HG03520 (cell line): ENCODE data around the gene GBA3.

Experiments
- ATAC-seq: cut with Tn5 transposase; IDR thresholded peaks from one replicate; pipeline ENCODE4 v1.9.1; 2021; ENCODE audit warnings: mild to moderate bottlenecking, moderate library complexity; ENCODE audit not compliant: unreplicated experiment

GBA3 gene

DNA sequence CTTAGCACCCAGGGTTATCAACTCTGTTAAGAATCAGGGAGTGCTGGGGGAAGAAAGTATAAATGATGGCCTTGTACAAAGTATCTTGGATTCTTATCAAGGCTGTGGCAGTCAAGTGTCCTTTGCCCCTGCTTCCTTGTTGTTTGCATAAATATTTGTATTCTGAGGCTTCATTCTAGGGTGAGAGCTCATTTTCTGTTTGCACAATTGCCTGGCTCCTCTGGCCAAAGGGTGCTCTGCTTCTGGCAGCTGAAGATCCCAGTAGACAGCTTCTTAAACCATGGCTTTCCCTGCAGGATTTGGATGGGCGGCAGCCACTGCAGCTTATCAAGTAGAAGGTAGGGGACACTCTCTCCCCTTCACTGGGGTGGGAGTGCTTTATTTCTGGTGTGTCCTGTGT, at the start of gene GBA3:
Gene GBA3 (plus strand): TSS at position 202 of the 400 bp plus-strand sequence.
- no peak for ATAC-seq

DNA sequence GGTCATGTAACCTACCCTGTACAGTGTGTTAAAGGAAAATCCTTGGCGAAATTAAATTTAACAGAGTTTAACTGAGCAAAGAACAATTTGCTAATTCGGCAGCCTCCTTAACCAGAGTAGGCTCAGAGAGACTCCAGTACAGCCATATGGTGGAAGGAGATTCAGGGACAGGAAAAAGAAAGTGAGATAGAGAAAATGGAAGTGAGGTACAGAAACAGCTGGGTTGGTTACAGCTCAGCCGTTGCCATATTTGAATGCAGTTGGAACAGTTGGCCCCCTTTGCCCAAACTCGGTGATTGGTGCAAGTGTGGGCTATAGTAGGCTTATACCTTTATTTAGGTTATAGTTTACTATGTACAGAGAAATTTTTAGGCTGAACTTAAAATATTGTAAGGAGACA, 48.8 kb upstream of the GBA3 start:
- no peak for ATAC-seq

DNA sequence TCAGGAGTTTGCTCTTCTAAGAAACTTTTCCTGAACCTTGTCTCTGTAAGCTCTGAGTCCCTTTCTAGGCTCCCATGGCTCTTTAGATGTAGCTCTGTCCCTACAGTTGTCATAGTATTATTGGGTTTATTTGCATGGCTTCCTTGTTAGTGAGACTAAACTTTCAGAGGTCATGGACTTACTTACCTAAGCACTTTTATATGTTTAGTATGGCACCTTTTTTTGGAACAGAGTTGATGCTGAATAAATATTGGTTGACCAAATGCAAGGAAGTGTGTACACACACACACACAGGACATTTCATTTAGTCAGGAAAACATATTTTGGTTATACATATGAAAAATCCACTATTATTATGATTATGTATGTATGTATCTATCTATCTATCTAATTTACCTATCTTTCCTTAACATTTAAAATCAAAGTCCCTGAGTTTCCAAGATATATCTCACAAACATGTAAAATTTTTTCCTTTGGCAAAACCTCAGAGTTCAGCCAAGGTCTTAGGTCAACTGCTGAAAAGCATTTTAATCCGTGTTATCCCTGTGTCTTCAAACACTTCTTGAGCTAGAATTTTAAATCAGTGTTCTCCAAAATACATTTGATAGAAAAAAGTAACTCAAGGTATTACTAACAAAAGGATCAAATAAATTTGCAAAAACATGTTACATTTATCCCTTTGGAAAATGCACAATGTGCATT, 47.1 kb upstream of the GBA3 start:
- no peak for ATAC-seq

DNA sequence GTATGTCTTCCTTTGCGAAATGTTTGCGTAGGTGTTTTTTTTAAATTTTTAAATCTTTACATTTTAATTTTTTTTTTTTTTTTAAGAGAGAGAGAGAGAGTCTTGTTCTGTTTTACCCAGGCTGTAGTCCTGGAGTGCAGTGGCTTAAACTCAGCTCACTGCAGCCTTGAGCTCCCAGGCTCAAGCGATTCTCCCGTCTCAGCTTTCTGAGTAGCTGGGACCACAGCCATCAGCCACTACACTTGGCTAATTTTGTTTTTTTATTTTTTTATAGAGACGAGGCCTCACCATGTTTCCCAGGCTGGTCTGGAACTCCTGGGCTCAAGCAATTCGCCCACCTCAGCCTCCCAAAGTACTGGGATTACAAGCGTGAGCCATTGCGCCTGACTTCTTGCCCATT, 43.7 kb upstream of the GBA3 start:
- ATAC-seq, result no peak

DNA sequence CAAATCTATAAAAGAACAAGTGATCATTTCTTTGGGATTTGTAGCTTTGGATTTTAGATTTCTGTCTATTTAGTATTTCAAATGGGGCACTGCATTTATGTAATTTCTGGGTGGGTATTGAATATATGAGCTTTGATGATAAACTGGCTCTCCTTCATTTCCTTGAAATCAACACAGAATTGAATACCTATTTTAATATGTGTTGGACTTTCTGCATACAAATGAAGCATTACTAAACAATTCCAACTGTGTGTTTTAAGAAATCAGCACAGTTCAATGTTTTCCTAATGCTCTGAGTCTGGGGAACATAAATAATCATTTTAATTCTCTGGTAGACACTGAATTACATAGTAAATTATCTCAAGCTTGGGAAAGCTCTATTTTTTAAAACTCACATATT, 42.0 kb upstream of the GBA3 start:
- ATAC-seq, result no peak

DNA sequence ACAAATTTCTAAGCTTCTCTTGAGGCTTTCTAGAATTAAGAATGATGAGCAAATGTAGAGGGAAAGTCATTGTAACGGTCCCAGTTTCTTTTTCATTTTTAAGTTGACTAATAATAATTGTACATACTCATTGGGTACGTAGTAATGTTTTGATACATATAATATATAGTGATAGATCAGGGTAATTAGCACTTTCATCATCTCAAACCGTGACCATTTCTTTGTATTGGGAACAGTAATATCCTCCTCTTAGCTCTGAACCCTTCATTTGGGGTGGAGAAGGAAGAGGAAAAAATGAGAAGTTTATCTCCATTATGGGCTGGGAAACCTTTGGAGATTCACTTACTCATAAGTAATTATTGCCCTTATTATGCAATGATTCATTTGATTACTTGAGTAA, 39.0 kb upstream of the GBA3 start:
- ATAC-seq, result no peak

DNA sequence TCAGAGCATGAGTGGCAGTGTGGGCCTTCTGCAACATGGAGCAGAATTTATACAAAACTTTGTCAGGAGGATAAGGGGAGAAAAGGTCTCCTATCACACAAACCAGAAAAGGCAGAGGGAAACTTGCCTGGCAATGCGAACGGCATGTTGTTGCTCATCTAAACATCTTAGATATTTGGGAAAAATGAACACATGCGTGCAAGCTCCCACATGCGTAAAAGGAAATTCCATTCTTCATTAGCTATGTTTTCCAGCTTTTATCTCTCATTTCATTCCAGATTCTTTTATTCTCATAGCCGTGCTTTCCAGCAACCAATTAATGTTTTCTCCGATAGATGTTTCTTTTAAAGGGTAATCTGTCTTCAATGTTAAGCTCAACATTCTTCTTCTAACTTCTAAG, 31.3 kb upstream of the GBA3 start:
- no peak for ATAC-seq

DNA sequence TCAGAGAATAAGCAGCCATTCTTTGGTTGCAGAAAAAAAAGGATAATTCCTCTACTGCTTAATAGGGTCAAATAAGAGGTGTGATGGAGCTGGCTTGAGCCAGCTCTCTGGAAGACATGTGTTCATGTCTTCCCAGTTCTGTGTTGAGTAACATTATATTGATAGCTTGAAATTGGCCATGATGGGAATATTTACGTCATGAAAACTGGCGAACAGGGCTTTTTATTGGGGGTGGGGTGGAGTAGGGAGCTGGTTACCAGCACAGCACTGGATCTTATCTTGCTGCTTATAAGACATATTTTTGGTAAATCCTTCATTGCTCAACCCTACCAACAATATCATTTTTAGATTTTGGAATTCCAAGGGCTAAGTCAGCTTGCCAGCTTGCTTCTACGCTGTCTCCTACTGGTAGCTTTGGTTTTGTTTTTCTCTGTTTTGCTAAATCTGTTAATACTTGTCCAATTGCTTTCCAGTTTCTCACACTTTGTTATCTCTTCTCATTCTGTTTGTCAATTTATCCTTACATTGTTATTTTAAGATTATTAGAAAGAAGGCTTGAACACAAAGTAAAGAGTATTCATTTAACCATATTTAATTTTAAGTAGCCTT, 25.3 kb upstream of the GBA3 start:
- no peak for ATAC-seq

DNA sequence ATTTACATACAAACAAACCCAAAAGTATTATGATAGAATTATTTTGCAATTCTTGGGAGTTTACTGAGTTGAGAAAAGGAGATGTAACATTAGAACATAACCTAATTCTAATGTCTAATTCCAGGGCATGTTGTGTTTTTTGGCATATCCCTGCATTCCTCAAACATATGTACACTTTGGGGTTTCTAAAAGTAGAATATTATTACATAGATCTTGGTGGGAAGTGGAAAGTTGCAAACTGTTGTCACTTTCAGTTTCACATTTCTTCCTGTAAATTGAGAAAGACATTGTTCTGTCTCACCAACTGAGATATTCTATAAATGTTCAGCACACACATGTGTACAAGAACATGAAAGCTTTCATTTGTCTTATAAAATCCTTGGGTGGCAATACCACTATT, 24.4 kb upstream of the GBA3 start:
- ATAC-seq, result no peak

DNA sequence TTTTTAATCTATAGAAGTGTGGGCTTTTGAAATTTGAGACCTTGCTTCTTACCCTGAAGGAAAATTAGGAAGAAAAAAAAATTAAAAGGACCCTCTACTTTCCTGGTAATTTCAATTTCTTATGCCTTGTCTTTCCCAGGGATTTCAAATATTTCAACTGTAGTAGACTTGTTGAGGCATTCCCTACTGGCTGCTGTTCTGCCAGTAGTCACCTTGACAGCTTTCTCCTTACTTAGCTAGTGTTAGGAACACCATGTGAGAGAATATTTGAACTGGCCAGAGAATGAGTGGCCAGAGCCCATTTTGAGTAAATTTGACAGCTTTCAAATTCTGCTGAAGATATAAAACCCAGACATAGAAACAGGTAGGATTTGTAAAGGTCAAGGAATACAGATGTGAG, 24.0 kb upstream of the GBA3 start:
- no peak for ATAC-seq

DNA sequence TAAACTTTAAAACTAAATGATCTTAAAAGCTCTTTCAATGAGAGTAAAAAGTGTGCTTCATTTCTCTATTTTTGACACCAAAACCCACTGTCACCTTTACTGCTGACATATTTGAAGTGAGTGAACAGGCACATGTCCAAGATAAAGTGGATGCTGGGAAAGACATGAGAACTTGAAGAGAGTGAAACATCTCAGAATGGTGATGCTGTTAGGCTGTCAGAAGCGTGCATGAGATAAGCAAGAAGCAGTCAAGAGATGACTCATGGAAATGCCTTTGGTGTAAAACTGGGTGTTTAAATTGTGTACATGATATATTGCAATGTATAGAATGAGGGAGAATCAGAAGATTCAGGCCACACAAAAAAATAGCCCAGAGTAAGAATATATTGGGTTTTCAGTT, 21.8 kb upstream of the GBA3 start:
- ATAC-seq, result no peak

DNA sequence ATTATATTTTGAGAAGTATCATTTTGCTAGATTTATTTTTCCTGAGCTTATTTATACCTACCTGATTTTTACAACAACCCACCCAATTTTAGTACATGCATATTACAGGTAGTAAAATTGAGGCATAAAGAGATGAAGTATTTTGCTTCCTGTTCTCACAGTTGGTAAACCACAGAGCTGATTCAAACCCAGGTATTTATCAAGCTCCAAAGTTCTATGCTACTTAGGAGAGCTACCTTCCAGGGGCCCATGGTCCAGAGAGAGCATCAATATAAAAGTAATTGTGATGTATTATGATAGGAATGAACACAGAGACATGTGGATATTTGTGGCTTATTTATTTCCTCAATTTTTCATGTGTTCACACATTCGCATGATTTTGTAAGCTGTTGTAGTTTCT, 20.2 kb upstream of the GBA3 start:
- no peak for ATAC-seq

DNA sequence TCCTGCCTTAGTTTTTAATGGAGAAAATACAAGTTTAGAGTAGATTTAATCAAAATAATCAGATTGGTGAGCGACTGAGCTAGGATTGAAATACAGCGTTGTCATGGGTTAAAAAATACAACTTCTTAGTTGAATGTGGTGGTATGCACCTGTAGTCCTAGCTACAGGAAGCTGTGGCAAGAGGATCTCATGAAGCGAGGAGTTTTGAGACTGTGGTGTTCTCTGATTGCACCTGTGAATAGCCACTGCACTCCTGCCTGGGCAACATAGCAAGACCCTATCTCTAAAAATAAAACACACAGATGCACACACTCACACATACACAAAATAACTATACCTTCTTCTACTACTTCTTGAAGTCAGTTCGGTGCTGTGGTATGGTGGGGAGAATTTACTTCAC, 19.8 kb upstream of the GBA3 start:
- no peak for ATAC-seq

DNA sequence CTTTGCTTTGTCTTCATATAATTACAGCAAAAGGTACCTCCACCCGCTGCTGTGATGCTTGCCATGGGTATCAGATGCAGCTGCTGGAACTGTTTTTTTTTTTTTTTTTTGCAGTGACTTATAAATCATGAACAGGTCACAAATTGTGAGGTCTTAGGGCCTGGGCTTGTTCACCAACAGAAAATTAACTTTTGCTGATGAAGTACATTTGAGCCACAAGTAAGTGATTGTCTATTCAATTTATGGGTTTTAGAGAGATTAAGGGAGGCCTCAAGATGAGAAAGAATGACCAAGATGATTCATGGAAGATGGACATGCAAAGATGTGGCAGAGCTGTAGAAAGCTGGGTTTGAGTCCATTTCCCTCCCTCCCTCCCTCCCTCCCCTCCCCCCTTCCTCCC, 18.0 kb upstream of the GBA3 start:
- ATAC-seq, result no peak

DNA sequence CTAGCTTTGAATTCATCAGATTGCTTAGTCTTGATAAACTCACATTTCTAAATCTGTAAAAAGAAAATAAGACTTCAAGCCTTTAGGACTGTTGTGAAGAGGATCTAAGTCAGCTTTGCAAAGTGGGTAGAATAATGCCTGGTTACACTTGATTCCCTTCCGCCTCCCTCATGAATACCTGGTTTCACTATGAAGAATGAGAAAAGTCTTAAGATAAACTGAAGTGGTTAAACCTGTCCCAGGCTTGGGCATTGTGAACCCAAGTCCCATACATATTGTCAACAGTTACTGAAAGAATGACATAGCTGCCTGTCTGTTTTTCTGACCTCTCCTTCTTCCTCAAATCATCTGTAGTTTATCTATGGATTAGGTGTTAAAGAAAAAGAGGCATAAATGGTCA, 16.7 kb upstream of the GBA3 start:
- ATAC-seq, result no peak

DNA sequence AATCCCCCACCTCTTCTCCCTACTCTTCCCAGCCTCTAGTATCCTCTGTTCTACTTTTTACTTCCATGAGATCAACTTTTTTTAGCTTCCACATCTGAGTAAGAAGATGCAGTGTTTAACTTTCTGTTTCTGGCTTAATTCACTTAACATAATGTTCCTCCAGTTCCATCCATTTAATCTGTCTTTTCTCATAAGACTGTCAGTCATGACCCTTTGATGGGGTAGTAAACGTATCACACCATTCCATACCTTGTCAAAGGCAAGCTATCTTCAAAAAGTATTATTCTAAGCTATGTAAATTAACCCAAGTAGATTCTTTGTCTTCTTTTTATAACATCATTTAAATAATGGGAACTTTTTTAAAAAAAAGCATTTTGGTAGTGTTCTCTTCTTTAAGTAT, 15.0 kb upstream of the GBA3 start:
- ATAC-seq, result no peak

DNA sequence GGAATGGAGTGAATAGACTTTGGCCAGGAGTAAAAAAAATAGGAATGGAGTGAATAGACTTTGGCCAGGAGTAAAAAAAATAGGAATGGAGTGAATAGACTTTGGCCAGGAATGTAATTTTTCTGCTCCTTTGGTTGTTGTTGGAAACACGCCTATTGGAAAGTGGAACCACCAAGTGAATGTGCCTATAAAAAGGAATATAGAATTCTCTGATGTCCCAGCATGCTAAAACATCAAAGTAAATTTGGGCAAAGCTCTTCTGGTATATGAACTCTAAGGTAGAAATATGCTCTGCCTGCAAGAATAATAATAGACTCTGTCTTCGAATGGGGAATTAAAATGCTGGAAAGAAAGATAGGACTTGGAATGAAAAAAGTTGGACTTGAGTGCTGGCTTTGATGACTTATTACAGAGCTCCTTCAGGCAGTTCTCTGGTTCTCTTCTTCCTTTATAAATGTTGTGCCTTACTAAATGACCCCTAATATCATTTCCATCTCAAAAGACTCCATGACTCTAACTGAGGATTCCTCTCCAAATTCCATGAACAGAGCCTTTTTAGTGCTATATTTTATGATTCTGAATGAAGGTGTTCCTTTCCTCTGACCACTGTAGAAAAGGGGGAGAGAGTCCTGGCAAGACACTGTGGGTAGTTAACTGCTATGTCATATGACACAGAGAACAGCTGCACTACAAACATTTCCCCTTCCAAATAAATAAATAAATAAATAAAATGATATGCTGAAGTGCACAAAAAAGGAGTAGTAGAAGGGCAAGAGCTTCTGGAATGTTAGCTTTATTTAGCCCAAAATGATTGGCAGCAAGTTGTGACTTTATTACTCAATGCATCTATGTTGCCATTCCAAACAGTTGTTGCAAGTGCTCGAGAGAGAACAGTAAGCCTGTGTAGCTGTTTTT, 13.5 kb upstream of the GBA3 start:
- ATAC-seq, result no peak

DNA sequence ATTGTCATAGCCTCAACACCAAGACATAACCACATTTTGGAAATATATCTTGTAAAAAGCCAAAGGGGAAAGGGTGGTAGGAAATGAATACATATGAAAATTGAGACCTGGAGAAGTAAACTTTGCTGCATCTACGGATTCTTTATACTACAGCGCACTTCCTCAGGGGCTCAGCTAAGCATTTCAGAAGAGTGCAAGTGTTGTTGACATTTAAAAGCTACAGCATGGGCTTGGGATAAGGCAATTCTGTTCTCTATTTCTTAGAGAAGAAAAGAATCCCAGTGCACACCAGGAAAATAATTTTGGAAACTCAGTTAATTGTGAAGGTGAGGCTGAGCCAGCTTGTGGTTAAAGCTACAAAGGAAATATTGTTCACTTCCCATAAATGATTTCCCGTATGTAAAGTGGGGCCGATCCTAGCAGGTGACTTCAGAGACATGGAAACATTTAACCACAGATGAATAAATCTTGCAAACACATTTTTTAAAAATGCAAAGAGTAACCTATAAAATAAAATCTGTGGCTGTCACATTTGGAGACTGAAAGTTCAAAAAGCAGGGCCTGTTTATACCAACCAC, 12.6 kb upstream of the GBA3 start:
- ATAC-seq, result no peak

DNA sequence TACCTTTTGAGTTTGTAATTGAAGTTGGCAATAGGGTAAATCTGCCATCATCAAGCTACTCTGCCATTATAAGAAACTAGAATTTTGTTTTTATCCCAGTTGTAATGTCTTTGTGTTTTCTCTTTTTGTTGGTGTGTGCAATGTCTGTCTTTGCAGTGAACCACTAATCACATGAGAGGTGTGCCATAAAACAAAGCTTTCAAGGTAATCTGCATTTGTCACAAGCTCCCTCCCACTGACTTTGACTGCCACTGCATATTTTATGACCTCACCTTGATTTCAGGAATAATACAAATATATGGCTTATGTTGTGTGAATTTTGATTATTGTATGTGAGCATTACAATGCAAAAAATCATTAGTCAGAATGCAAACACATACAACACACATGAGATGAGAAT, 9.0 kb upstream of the GBA3 start:
- ATAC-seq, result no peak

DNA sequence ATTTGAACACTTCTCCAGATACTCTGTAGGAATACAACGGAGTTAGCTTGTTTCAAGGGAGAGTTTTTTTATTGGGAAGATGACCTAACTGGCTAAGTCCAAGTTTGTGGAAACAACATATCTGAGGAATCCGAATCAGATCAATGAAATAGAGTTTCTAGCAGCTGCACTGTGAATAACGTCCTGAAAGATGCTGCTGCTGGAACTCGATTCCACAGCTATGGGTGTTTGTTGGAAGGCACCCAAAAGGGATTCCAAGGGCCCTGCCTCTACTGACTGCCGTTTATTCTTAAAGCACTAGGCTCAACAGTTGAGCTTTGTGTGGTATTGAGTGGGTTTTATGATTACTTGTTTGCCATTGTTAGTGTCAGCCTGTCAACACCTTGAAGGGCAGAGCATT, 6.6 kb upstream of the GBA3 start:
- no peak for ATAC-seq

DNA sequence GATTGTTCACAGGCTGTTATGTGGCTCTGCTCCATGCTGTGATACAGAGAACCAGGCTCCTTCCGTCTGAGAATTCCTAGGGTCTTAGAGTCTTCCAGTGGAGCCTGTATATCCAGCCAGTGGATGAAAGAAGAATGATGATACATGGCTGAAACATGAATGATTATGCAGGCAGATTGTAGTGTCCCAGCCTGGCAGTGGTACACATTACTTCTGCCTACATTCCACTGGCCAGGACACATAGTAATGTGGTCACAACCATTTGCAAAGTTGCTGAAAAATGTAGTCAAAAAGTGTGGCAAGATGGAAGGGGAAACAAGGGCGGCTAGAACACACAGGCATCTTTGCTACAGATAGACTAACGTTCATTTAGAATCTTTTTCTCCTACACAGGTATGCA, 4.5 kb upstream of the GBA3 start:
- ATAC-seq, result no peak

DNA sequence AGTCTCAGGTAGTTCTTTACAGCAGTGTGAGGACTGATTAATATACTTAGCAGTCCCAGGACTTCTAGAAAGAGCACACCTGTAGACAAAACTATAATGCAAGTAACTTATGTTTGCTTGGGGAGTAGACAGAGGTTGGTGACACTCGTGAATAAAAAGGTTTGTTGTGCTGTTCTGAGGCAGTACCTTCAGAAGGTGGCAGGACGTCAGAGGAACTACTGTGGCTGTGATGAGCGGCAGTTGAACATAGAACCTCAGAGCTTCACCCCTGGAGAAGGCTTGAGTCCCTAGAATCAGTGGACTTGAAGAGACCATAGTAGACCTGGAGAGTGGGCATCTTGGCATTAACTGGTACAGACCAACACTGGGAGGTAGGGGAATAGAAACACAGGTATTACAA, 3.3 kb upstream of the GBA3 start:
- ATAC-seq, result no peak
